Activated CD4-positive, alpha-beta T cell treated with anti-CD3 and anti-CD28 coated beads, Interleukin-2, amount 50 U/mL, for 48 hours (primary cell): Measurements from ENCODE around the gene TMED8.
"Not testable (repeated sequence)": the region's sequence is repeated elsewhere in the genome, so short reads cannot be mapped to it uniquely, and the experiment has no call there.

Source experiments
- DNase-seq, 2 experiments: peaks; one replicate each; pipeline ENCODE4 v3.0.0-alpha.2; 2020

TMED8 gene, protein sequence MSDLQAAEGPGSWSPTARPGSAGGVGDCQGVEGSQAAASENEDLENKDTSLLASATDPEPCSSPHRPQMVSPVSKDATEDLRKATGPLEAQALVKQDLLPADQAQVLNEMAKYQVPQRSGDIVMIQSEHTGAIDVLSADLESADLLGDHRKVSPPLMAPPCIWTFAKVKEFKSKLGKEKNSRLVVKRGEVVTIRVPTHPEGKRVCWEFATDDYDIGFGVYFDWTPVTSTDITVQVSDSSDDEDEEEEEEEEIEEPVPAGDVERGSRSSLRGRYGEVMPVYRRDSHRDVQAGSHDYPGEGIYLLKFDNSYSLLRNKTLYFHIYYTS

DNA sequence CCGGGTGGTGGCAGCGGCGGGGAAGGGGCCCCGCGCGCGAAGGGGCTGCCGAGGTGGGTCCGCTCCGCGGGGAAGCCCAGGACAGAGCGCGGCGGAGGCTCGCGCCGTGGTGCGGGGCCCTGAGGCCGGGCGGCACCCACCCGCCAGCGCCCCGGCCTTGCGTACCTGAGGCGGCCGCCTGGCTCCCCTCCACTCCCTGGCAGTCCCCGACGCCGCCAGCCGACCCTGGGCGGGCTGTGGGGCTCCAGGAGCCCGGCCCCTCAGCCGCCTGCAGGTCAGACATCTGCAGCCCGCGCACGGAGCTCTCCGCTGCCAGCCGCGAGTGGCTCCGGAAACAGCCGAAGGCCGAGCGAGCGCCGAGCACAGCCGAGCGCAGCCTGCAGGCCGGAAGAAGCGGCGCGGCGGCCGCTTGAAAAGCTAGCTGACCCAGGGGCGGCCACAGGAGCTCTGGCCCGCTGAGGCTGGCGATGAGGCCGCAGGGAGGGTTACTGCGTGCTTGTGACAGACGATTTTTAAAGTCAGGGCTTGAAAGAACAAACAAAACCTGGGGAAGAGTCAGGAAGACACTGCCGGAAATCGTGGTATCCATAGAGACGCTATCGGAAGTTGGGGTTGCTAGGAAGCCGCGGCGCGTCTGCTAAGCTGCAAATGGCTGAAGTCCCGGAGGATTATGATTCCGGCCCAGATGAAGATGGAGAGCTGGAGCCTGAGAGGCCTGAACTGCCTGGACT lies at the start of gene TMED8, which contains the start of gene SAMD15:
TMED8 (minus strand) TSS at position 324 of the 731 bp plus-strand sequence; CDS start at position 283, 41 bp downstream.
SAMD15 (plus strand) TSS at position 609 of the 731 bp plus-strand sequence; CDS start at position 649, 40 bp downstream.
- peak; percentile 82 to 83 for DNase-seq

DNA sequence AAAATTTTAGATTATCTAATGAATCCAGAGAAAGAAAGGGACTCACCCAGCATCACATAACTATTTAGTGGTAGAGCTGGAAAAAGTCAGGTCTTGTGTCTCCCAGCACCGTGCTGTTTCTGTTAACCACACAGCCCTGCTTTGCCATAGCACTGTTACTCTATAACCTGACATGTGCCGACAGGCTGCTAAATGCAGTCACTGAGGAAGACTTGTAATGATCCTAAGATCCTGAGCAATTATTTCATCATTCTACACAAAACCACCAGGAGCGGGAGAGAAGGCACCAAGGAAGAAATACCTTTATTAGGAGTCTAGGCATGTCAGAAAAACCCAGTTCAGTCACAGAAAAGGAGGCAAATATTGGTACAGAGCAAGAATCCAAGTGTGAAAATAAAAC lies 49.5 kb upstream of the TMED8 start:
- DNase-seq: no peak

DNA sequence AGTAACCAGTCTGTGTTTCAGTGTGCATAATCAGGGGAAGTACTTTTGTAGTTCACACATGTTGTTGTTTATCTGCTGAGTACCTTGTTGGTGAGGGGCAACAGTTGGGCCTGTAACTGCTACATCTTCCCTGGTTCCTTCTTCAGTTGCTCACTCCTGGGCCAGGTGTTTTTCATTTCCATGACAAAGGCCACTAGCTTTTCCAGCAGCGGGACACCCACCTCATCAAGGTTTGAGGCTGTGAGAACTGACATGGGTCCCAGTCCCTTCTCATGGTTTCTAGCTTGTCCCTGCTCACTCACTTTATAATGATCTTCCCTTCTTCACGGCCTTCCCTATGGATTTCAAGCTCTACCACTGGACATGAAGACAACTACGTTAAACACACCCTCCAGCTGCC lies 48.0 kb upstream of the TMED8 start:
- DNase-seq: no peak

DNA sequence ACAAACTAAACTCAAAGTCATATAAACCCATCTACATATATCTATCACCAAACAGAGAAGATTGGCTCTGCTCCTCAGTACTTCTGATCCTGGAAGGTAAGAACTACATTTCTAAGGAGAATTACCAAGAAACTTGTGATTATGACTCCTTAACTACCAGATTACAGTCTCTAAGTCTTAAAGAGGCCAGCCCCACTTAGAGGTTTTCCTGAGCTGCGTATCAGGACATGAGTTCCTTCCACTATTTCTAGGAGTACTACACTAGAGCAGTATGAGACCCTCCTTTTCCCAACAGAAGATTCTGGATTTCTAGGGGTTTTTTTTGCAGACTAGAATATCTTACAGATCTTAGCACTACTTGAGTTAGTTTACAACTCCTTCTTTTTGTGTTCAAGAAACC lies 46.5 kb upstream of the TMED8 start, which contains the start of gene NOXRED1:
NOXRED1 (minus strand) TSS at position 101 of the 400 bp plus-strand sequence. CDS start 634 bp downstream, outside the sequence.
- no peak for DNase-seq

DNA sequence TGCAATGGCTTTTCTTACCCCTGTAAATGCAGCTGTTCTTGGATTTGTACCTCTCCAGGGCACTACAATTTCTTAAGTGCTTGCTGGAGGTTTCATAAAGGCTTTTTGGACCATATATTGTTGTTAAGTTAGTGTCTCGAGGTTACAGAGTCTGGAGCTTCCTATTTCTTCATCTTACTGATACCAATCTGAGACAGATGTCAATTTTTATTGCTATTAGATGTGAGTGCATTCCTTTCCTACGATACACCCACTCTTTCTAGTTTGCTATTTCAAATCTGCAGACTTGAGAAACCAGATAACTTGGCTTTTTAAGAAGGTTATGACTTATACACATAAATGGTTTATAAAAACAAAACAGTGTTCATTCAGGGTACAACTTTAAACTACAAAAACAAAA lies 44.3 kb upstream of the TMED8 start:
- no peak for DNase-seq

DNA sequence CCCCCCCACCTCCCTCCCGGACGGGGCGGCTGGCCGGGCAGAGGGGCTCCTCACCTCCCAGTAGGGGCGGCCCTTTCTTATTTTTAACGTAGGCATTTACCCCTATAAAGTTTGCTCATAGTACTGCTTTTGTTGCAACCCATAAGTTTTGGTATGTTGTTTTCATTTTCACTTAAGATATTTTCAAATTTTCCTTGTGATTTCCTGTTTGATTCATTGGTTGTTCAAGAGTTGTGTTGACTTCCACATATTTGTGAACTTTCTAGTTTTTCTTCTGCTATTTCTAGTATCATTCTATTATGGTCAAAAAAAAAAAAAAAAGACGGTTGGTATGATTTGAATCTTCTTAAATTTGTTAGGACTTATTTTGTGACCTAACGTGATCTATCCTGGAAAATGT lies 39.9 kb upstream of the TMED8 start:
- no peak for DNase-seq

DNA sequence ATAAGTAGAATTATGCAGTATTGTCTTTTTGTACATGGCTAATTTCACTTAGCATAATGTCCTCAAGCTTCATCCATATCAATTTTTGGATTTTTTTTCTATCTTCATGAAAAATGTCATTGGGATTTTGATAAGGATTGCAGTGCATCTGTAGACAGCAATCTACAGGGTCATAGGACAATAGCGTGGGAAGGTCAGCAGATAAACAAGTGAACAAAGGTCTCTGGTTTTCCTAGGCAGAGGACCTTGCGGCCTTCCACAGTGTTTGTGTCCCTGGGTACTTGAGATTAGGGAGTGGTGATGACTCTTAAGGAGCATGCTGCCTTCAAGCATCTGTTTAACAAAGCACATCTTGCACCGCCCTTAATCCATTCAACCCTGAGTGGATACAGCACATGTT lies 39.2 kb upstream of the TMED8 start:
- not testable (repeated sequence) for DNase-seq

DNA sequence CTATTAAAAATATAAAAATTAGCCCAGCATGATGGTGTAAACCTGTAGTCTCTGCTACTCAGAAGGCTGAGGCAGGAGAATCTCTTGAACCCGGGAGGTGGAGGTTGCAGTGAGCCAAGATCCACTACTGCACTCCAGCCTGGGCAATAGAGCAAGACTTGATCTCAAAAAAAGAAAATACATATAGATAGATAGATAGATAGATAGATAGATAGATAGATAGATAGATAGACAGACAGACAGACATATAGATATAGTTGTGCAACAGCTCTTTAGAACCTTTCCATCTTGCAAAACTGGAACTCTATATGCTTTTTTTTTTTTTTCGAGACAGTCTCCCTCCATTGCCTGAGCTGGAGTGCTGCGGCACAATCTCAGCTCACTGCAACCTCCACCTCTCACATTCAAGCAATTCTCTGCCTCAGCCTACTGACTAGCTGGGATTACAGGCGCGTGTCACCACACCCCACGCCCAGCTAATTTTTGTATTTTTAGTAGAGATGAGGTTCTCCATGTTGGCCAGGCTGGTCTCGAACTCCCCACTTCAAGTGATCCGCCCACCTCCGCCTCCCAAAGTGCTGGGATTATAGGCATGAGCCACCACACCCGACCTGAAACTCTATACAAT lies 38.6 kb upstream of the TMED8 start:
- not testable (repeated sequence) for DNase-seq

DNA sequence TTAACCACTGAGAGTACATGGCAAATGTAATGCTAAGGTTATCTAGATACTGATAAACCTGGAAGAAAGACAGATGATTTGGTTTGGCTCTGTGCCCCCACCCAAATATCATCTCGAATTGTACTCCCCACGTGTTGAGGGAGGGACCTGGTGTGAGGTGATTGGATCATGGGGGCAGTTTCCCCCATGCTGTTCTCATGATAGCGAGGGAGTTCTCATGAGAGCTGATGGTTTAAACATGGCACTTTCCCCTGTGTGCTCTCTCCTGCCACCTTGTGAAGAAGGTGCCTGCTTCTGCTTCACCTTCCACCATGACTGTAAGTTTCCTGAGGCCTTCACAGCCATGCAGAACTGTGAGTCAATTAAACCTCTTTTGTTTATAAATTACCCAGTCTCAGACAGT lies 32.2 kb upstream of the TMED8 start:
- DNase-seq: no peak

DNA sequence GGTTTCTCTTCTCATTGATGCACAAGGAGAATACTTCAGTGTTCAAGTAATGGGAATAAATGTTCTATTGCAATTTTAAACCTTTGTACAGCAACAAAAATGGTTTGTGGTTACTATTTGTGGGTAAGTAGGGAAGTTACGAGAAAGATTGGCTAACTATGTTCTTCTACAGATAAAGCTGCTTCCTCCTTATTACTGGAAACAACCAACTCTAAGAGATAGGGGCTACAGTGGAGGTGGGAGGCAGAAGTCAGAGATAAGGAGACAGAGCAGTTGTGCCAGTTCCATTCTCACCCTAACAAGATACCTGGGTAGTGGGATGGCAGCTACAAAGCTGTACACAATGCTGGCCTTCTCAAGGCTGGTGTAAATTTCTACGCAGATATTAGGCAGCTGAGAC lies 30.3 kb upstream of the TMED8 start:
- DNase-seq: no peak

DNA sequence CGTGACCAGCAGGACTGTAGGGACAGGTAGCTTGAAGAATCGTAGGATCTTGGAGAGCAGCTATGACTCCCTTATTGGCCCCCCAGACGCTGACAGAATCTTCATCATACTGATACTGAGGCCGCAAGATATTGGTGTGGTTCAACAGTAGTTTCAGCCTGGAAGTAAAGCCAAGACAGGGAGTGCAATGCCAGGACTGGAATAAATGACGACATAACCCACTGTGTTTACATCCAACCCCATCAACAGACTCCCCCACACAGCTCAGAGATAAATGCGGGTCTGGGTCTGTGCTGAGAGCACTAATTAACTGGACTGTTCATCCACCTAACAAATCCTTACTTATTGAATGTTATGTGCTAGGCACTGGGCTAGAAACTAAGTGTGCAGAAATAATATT lies 29.8 kb upstream of the TMED8 start:
- no peak for DNase-seq

DNA sequence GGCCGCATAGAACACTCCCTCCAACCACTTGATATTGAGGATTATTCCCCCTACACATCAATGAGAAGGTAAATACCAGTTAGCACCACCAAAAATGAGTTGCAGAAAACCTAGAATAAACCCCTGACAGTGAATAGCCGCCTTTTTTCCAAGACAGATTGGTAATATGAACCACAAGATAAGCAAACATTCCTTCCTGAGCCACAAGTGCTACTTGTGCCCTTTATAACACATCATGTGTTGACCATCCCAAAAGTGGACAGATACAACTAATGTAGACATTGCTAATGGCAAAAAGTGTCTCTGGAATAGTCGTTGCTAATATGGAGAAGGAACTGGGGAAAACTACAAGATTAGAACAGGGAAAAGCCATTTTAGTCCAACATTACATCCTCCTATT lies 29.2 kb upstream of the TMED8 start:
- no peak for DNase-seq

DNA sequence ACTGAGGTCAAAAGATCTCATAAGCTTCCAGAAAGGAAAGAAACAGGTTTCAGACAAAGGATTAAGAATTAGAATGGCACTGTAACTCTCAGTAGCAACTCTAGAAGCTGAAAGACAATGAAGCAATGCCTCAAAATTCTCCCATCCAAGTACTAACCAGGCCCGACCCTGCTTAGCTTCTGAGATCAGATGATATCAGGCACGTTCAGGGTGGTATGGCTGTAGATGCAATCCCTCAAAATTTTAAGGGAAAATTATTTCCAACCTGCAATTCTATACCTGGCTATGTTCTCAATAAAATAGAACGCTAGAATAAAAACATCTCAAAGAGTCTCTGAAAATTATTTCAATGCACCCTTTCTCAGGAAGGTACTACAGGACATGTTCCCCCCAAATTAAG lies 26.9 kb upstream of the TMED8 start:
- no peak for DNase-seq

DNA sequence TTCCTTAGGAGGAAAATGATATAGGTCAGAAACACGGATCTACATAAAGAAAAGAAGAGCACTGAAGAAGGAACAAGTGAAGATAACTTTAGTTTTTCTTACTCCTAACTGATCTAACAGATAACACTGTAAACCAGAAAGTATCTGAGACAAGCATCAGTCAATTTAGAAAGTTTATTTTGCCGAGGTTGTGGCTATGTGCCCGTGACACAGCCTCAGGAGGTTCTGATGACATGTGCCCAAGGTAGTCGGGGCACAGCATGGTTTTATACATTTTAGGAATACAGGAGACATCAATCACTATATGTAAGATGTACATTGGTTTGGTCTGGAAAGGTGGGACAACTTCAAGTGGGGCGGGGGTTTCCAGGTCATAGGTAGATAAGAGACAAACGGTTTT lies 23.3 kb upstream of the TMED8 start:
- no peak for DNase-seq

DNA sequence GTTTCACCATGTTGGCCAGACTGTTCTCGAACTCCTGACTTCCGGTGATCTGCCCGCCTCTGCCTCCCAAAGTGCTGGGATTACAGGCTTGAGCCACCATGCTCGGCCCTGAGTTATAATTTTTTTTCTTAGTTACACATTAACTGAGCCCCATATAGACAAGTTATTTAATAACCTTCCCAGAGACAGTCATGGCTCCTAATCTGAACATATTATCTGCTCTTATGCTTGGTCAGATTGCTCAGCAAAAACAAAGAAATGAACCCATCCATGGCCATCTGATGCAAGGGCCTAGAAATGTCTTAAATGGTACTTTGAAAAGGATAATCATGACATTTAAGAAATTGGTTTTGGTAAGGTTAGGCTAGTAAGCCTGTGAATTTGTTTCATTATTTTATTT lies 13.3 kb upstream of the TMED8 start:
- DNase-seq: no peak

DNA sequence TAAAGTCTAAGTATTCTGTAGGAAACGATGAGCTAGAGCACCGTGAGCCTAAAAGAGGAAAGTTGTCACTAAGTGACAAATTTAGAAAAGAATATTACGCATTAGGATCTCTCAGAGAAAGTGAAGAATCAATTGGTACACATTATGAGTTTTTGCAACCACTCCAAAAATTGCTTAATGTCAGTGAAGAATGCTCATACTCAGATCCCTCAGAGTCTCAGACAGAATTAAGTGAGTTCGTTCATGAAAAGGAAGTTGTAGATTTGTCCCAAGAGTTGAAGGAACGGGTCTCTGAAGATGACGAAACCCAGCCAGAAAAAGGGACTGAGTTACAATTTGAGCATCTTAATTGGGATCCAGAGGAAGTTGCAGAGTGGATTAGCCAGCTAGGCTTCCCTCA lies 1.8 kb upstream of the TMED8 start:
- no peak for DNase-seq

DNA sequence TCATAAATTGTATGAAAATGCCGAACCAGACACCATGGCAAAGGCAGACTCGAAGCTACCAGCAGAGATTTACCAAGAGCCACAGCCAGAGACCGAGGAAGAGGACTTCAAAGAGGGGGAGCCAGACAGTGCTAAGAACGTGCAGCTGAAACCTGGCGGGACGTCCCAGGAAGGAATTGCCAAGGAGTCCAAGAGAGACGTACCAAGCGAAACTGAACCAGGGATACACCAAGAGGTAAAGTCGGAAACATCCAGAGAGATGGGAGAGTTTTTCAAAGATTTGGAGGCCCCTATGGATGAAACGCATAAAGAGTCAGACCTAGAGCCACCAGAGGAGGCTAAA lies 579 bp upstream of the TMED8 start:
- DNase-seq: no peak

DNA sequence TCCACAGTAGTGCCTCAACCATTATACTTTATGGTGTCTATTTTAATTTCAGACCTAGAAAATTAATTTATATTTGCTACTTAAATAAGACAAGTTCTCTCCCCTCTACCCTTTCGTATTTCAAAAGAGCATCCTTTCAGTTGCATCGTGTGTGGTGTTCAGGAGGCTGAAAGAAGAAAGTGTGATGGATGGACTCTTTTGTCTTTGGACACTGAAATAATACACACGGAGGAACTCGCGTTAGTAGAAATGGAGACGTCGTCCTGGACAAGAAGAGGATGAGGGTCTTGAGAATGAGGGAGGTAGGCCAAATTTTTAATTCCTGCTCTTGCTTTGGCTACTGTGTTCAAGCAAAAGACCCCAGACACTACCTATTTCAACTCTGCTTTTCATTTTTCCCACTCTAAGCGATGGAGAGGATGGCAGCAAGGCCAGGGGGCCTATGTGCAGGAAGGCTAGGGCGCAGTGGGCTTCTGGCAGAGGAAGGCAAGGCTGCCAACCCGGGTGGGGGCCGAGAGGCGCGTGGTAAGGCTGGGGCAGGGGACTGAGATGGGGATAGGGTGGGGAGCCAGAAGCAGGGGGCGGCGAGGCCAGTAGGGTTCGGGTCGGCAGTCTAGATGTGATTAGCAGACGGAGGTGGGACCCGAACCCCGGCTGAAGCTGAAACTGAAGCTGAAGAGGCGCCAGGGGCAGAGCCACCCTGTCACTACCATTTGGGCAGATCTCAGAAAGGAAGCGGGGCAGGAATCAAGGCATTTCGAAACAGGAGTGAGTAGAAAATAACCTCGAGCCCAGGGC lies 722 bp downstream of the TMED8 start:
- DNase-seq: peak; percentile 43 to 53

DNA sequence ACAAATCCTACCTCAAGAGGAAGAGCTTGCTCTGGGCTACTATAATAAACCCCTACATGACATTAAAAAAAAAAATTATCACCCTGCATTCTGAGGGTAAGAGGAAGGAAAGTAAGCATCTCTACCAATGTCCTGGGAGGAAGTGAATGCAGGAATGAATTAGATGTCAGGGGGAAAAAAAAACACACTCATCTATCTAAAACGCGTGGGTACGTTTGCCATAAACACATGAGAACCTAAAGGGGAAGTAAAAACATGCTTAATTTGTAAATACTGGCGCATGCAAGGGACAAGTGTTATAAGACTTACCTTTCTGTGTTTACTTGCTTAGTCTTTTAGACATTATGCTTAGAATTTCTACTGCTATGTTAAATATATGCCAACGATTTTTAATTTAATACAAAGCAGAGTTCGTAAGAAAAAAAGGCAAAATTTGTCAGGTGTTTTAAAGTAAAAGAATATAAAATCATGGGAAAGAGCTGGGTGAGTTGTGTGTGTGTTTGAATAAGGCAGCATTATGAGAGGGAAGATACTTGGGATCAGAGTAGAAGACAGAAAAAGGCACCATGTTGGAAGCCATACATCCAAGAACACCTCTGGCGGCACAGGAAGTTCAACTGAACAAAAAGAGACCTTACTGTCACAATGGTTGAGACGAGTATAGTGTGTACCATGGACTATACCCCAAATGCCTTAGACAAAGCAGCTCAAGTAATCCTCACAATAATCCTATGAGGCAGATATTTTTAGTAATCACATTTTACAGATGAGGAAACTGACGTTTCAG lies 1.5 kb downstream of the TMED8 start:
- no peak for DNase-seq

DNA sequence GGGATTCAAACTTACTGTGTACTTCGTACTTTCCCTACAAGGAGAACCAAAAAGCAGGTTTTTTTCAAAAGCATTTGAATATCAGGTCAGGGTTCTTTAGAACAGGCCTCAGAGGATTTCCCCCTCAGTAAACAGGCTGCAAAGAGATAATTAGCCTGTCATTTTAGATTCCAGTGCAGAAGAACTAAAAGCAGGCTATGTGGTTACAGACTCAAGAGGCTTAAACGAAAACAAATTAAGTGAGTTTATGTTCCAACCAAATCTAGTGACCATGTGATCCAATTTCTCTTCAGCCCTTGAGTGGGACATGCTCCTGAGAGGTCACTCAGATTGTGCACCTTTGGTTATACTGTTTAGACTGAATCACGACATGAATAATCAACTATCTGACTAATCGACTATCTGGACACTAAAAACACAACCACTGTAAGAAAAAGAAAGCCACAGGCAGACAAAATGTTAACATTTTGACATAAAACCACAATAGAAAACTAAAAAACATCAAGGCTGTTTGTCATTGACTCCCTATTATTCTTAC lies 4.5 kb downstream of the TMED8 start:
- no peak for DNase-seq

DNA sequence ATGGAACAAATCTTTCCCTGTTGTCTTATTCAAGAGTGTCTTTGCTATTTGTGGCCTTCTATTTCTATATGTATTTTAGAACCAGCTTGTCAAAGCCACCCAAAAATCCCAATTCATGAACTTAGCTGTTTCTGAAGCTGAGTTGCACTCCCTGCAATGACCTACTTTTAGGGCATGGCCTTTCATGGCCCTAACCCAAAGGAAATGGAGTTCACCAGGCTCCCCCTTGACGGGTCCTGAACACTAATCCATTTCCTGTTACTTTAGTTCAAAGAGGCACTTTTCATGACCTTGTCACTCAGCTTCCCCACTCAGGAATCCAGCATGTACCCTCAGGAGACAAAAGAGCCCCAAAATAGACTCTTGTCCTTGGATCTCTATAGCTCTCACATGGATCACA lies 7.6 kb downstream of the TMED8 start:
- no peak for DNase-seq

DNA sequence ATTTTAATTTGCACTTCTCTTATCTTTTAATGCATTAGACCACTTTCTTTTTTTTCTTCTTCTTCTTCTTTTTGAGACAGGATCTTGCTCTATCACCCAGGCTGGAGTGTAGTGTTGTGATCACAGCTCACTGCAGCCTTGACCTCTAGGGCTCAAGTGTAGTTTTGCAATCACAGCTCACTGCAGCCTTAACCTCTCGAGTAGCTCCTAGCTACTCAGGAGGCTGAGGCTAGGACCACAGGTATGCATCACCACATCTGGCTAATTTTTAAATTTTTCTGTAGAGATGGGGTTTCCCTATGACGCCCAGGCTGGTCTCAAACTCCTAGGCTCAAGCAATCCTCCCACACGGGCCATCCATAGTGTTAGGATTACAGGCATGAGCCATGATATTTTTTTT lies 12.7 kb downstream of the TMED8 start:
- DNase-seq: no peak
